ENCODE data around the gene SRPK2.
"Not testable (repeated sequence)": the region's sequence is repeated elsewhere in the genome, so short reads cannot be mapped to it uniquely, and the experiment has no call there.

SRPK2 gene

DNA sequence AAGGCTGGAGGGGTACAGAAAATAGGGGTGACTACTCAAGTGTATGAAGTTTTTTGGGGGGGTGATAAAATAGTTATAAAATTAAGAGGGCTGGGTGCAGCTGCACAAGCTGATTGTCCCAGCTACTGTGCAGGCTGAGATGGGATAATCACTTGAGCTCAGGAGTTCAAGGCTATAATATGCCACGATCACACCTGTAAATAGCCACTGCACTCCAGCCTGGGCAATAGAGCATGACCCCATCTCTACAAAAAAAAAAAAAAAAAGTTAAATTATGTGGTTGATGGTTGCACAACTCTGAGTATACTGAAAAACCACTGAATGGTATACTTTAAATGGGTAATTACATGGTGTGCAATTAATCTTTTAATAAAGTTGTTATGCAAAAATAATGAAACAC is 172.9 kb downstream of the SRPK2 start:
- DNase-seq: no peak

- no peak for DNase-seq
Measured at GRCh38 chr7:105215182-105215581, 173.5 kb downstream of the SRPK2 start.

GRCh38 chr7:105213611-105214010 is 175.1 kb downstream of the SRPK2 start:
- DNase-seq: no peak

GRCh38 chr7:105212212-105212611 is 176.5 kb downstream of the SRPK2 start:
- DNase-seq: no peak

- no peak for DNase-seq
Measured at GRCh38 chr7:105210721-105211205, 178.0 kb downstream of the SRPK2 start.

DNA sequence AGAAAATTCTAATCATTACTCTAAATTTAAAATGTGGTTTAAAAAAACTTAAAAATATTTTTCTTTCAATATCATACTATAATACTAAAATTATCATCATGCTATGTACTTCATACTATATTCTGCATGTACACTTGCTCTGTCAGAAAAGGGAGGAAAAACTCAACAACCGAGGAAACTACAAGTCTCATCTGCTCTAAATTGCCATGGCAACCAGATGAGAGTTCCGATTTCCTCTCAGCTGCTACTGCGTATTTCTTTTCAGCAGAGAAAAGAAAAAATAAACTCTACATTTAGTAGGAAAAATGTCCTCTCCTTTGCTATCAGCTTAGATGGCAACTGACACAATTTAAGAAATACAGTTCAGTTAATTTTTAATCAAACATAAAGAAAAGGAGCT is 178.9 kb downstream of the SRPK2 start:
- no peak for DNase-seq

DNA sequence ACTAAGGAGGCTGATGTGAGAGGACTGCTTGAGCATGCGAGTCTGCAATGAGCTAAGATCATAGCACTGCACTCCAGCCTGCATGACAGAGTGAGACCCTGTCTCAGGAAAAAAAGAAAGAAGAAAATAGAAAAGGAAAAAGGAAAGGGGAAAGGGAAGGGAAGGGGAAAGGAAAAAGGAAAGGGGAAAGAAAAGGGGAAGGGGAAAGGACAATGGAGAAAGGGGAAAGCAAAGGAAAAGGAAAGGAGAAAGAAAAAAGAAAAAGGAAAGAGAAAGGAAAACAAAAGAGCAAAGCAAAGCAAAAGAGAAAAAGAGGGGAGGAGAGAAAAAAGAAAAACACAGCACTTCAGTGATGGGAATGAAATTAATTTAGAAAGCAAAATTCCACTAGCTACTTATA is 179.3 kb downstream of the SRPK2 start:
- DNase-seq: no peak

DNA sequence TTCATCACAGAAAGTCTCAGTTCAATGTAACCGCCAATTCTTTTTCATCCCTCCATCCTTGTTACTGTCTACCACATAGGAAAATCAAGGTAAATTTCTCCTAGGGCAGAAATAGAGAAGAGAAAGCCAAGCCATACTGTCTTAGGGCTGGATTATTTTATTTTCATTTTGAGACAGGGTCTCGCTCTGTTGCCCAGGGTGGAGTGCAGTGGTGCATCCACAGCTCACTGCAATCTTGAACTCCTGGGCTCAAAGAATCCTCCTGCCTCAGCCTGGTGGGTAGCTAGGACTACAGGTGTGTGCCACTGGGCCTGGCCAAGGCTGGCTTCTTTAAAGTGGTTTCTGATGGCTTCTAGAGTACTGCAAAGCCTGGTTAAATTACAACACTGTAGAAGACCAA is 181.7 kb downstream of the SRPK2 start:
- DNase-seq: no peak

DNA sequence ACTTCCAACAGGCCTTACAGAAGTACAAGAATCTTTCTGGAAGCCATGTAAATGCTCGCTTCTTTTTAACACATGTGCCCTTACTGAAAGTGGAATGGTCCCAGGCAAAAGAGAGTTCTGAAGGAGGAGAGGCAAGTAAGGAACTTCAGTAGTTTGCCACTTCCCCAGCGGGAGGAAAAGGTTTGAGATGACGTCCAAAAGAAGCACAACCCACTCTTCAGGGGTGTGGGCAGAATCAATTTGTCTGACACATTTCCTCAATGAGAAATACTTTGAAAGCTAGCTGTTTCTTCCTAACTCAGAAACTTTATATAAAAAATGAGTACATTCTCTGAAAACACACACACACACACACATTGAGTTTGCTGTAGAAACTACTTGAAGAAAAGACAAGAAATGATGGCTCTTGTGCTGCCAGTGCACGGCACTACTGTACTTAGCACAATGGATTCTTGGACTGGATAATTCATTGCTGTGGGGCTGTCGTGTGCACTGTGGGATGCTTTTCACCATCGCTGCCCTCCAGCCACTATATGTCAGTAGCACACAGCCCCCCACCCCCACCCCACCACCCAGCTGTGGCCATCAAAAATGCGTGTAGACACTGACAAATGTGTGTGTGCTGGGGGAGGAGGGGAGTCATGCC is 183.0 kb downstream of the SRPK2 start:
- DNase-seq: peak; percentile 33

- DNase-seq: no peak
Measured at GRCh38 chr7:105204953-105205352, 183.8 kb downstream of the SRPK2 start.

DNA sequence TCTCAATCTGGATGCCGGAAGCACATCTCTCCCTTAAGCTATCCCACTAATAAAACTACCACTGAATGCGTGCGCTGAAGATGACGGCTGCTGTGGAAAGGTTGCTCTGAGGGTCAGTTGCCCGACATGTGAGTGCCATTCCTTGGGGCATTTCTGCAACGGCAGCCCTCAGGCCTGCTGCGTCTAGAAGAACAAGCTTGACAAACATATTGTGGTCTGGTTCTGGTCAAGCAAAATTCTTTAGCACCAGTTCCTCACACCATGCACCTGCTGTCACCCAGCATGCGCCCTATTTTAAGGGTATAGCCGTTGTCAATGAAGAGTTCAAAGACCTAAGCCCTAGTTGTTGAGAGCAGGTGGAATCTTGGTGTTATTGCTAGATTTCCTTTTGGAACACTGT is 184.2 kb downstream of the SRPK2 start:
- DNase-seq: no peak

- DNase-seq: no peak
Measured at GRCh38 chr7:105202616-105203015, 186.1 kb downstream of the SRPK2 start.

- no peak for DNase-seq
Measured at GRCh38 chr7:105199386-105199785, 189.3 kb downstream of the SRPK2 start.

- DNase-seq: no peak
Measured at GRCh38 chr7:105198223-105198622, 190.5 kb downstream of the SRPK2 start.

DNA sequence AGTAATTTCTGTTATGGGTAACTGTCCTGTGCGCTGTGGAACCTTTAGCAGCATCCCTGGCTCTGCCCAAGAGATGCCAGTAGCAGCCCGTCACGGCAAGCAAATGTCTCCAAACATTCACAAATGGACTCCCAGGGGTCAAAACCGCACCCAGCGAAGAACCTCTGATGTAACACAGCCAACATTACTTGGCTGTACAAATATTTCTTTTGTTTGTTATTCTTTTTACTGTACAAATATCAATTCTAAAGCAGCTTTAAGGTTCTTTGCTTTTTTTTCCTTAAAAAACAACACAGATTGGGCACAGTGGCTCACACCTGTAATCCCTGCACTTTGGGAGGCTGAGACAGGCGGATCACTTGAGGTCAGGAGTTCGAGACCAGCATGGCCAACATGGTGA is 192.2 kb downstream of the SRPK2 start:
- no peak for DNase-seq

- DNase-seq: no peak
Measured at GRCh38 chr7:105195891-105196290, 192.8 kb downstream of the SRPK2 start.

DNA sequence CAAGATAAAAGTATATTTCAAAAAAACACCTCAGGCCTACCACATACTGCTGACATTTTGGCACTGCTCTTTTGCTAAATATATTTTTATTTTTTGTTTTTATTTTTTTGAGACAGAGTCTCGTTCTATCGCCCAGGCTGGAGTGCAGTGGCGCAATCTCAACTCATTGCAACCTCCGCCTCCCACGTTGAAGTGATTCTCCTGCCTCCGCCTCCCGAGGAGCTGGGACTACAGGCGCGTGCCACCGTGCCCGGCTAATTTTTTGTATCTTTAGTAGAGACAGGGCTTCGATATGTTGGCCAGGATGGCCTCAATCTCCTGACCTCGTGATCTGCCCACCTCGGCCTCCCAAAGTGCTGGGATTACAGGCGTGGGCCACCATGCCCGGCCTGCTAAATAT is 193.8 kb downstream of the SRPK2 start:
- not testable (repeated sequence) for DNase-seq

DNA sequence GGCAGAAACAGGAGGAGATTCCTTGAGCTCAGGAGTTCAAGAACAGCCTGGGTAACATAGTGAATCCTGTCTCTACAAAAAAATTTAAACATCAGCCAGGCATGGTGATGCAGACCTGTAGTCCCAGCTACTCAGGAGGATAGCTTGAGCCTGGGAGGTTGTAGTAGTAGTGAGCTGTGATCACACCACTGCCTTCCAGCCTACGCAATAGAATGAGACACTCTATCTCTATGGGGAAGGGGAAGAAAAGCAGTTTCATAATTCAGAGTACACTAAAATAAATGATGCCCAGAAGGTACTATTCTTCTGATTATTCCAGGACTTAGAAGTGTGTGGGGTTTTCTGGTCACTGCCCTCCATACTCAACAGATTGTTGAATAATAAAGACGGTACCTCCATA is 197.4 kb downstream of the SRPK2 start:
- DNase-seq: no peak

DNA sequence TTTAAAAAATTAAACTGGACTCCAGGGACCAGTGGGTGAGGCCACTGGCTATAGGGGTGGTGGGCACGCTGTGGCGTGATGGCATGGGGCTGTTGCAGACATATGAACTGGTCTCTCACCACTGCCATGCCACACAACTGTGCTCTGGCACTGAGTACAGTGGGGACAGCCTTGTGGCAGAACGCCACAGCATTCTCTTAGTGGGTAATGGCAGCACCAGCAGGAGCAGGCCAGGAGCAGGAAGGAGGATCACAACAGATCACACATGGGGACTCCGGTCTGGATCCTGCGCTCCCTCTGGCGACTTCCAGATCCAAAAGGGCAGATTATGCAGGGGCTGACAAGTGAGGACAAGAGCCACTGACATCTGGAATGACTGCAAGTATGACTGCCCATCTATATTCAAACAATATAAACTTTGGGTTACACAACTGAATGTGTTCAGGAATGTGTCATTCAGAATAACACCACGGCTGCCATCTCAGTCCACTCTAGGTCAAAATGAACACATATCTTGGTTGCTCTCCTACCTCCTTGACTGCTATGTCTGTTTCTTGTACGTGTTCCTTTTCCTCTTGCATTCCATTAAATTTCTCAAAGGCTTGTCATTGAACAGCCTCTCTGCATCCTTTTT is 198.7 kb downstream of the SRPK2 start:
- no peak for DNase-seq

DNA sequence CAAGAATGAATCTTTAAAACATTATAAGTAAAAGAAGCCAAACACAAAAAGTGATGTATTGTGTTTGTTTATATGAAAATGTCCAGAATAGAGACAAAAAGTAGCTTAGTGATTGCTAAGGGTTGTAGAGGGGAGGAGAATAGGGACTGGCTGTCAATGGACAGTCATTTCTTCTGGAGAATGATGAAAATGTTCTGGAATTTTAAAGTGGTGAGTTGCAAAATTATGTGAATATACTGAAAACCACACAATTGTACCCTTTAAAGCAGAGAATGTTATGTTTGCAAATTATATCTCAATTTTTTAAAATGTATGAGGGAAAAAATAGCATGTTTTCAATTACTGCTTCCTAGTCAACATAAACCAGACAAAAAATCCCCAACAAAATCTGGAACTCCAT is 200.5 kb downstream of the SRPK2 start:
- DNase-seq: no peak

GRCh38 chr7:105187302-105188169 is 201.2 kb downstream of the SRPK2 start:
- DNase-seq: no peak

GRCh38 chr7:105185290-105186010 is 203.3 kb downstream of the SRPK2 start:
- no peak for DNase-seq

DNA sequence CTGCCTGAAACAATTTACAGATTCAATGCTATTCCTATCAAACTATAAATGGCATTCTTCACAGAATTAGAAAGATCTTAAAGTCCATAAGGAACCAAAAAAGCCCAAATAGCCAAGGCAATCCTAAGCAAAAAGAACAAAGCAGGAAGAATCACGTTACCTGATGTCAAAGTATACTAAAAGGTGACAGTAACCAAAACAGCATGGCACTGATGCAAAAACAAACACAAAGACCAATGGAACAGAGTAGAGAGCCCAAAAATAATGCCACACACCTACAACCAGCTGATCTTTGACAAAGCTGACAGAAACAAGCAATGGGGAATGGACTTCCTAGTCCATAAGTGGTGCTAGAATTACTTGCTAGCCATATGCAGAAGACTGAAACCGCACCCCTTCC is 208.7 kb downstream of the SRPK2 start:
- no peak for DNase-seq
